T-helper 1 cell treated with Interleukin-12 subunit alpha and Interleukin-12 subunit beta and Interleukin-4 antibody, amounts not matched to agents 30 μg/mL and 1 μg/mL, for 36 hours (primary cell): ENCODE results near the gene BCL2L13.
"Not testable (repeated sequence)": the region's sequence is repeated elsewhere in the genome, so short reads cannot be mapped to it uniquely, and the experiment has no call there.

Source experiments
- H3K27ac Mint-ChIP-seq: one replicate; pipeline ENCODE4 v1.8.0; 2021; ENCODE audit warnings: mild to moderate bottlenecking, mixed read lengths
- H3K27me3 Mint-ChIP-seq: one replicate; pipeline ENCODE4 v1.8.0; 2021; ENCODE audit warnings: low read depth, mixed read lengths
- H3K36me3 Mint-ChIP-seq: one replicate; pipeline ENCODE4 v1.8.0; 2021; ENCODE audit warnings: low read depth, mixed read lengths
- H3K4me1 Mint-ChIP-seq: one replicate; pipeline ENCODE4 v1.8.0; 2021; ENCODE audit warnings: low read depth, mixed read lengths
- H3K4me3 Mint-ChIP-seq: one replicate; pipeline ENCODE4 v1.8.0; 2021; ENCODE audit warnings: mild to moderate bottlenecking, moderate library complexity, mixed read lengths
- H3K9me3 Mint-ChIP-seq: one replicate; pipeline ENCODE4 v1.8.0; 2021; ENCODE audit warnings: mixed read lengths

BCL2L13 gene

DNA sequence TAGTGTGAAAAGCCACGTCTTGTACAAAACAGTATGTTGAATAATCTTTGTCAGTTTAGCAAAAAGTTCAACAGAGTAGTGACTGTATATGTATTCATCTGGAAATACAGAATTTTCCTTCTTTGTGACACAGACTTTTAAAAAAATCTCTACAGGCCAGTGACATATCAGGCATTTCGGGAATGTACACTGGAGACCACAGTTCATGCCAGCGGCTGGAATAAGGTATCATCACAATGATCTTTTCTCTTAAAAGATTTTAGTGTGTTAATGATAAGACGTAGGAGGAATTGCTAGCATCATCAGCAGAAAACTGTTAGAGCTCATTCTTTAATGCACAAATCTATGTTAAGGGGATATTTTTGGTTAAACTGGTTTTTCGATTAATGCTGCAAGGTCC is 57.4 kb downstream of the BCL2L13 start:
- Mint-ChIP-seq H3K27ac (no peak overlapping the region), H3K4me3 (no peak overlapping the region), H3K36me3 (peaks cover 8% of the 10 kb centered on the region), H3K9me3 (no peaks in the 10 kb centered on the region), H3K4me1 (peaks cover 6% of the 10 kb centered on the region), H3K27me3 (no peaks in the 10 kb centered on the region)

DNA sequence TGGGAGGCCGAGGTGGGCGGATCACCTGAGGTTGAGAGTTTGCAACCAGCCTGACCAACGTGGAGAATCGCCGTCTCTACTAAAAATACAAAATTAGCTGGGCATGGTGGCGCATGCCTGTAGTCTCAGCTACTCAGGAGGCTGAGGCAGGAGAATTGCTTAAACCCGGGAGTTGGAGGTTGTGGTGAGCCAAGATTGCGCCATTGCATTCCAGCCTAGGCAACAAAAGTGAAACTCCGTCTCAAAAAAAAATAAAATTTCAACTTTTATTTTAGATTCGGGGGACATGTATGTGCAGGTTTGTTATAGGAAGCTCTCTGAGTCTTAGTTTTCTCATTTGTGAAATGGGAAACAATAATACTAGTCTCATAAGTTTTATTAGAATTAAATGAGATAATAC is 58.6 kb downstream of the BCL2L13 start:
- not testable (repeated sequence) for H3K9me3 Mint-ChIP-seq, H3K27me3 Mint-ChIP-seq, H3K27ac Mint-ChIP-seq, H3K4me1 Mint-ChIP-seq, H3K36me3 Mint-ChIP-seq, H3K4me3 Mint-ChIP-seq

GRCh38 chr22:17698276-17698675 is 59.7 kb downstream of the BCL2L13 start:
- H3K4me3 Mint-ChIP-seq, H3K27me3 Mint-ChIP-seq, H3K27ac Mint-ChIP-seq, H3K4me1 Mint-ChIP-seq, H3K9me3 Mint-ChIP-seq, H3K36me3 Mint-ChIP-seq: not testable (repeated sequence)

DNA sequence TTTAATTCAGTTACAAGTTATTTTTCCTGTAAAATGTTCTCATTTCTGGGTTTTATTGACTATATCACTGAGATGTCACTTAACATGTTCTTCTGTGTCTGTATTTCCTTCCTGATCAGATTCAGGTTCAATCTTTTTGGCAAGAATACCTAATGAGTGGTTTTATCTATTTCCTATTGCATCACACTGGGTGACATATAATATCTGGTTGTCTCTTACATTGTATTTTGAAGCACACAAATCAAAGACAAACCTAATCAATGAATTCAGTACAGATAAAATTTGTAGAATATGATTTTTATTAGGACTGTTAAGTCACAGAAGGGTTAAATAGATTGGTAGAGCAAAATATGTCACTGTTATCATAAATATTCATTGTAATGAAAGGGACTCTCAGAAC is 60.4 kb downstream of the BCL2L13 start:
- no peak overlapping the region for H3K27ac Mint-ChIP-seq
- peaks cover 5% of the 10 kb centered on the region for H3K36me3 Mint-ChIP-seq
- H3K4me1 Mint-ChIP-seq = peaks cover 6% of the 10 kb centered on the region
- no peak overlapping the region for H3K4me3 Mint-ChIP-seq
- no peaks in the 10 kb centered on the region for H3K9me3 Mint-ChIP-seq
- no peaks in the 10 kb centered on the region for H3K27me3 Mint-ChIP-seq

GRCh38 chr22:17699696-17700340 is 61.3 kb downstream of the BCL2L13 start:
- Mint-ChIP-seq H3K4me3 (no peak overlapping the region), H3K27ac (no peak overlapping the region), H3K36me3 (peaks cover 3% of the 10 kb centered on the region), H3K9me3 (no peaks in the 10 kb centered on the region), H3K4me1 (peaks cover 5% of the 10 kb centered on the region), H3K27me3 (no peaks in the 10 kb centered on the region)

DNA sequence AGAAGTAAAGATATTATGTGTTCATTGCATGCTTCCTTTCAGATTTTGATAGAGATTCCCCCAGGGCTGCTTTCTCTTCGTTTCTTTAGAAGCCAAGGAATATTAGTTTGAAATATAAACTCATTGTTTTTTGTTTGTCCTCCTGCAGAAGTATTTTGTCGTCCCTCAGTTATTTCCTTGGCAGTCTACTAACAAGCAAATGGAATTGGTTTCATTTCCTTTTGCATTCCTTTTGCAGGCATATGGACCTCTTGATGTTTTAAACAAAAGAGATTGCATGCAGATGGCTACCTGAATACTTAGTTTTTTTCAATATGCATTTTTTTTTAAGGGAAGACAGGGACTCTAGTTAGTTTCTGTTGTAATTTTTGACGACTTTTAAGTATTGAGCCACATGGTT is 62.2 kb downstream of the BCL2L13 start:
- Mint-ChIP-seq H3K36me3 (peaks cover 2% of the 10 kb centered on the region), H3K27ac (no peak overlapping the region), H3K4me1 (peaks cover 6% of the 10 kb centered on the region), H3K9me3 (no peaks in the 10 kb centered on the region), H3K4me3 (no peak overlapping the region), H3K27me3 (no peaks in the 10 kb centered on the region)

DNA sequence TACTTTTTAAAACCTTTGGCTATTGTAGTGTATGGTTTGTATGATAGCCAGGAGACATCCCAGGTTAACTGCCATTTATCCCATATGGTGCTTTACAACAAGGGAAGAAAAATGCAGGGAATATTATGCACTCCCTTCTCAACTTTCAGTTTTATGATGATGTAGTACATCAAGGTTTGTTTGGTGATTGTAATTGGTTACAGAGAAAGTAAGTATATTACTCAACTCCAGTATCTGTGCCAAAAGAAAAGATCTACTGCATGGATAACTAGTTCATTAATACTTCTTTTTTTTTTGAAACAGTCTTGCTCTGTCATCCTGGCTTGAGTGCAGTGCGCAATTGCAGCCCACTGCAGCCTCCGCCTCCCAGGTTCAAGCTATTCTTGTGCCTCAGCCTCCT is 65.3 kb downstream of the BCL2L13 start:
- Mint-ChIP-seq H3K27me3 (no peaks in the 10 kb centered on the region), H3K36me3 (peaks cover 6% of the 10 kb centered on the region), H3K4me3 (no peak overlapping the region), H3K27ac (no peak overlapping the region), H3K9me3 (no peaks in the 10 kb centered on the region), H3K4me1 (peaks cover 11% of the 10 kb centered on the region)

DNA sequence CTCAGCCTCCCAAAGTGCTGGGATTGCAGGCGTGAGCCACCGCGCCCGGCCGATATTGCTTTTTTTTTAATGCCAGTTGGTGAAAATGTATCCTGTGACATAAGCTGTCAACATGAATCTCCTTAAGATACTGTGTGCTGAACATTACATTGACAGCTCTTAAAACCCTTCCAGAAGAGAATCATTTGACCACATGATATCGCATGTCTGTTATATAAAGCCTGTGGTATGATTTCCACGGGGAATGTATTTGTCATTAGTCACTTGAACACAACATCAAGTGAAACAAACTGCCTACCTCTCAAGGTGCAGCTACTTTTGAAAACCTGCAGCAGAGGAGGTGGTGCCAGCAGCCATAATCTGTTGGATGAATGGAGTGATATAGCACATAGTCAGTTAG is 67.0 kb downstream of the BCL2L13 start:
- no peak overlapping the region for H3K27ac Mint-ChIP-seq
- H3K36me3 Mint-ChIP-seq = peaks cover 6% of the 10 kb centered on the region
- no peaks in the 10 kb centered on the region for H3K9me3 Mint-ChIP-seq
- H3K27me3 Mint-ChIP-seq = no peaks in the 10 kb centered on the region
- H3K4me3 Mint-ChIP-seq = no peak overlapping the region
- peaks cover 11% of the 10 kb centered on the region for H3K4me1 Mint-ChIP-seq

- Mint-ChIP-seq H3K4me3 (peak overlapping the region; percentile 74), H3K9me3 (no peaks in the 10 kb centered on the region), H3K4me1 (peaks cover 11% of the 10 kb centered on the region)
These were observed 67.7 kb downstream of the BCL2L13 start for GRCh38 chr22:17705951-17706900.

DNA sequence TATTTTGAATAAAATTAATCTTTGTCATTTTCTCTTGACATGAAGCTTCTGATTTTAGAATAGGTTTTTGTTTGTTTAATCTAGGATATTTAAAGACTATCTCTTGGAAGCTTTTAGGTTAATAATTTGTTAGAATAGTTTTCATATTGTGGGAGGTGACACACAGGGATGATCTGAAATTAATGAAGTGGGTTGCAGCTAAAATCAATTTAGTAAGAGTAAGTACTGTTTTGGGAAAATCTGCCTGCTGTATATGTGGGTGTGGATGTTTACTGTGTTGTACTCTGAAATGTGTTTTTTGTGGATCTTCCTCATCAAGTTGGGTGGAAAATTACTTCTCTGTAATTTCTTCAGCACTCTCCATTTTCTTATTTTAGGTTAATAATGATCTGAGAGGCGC is 68.4 kb downstream of the BCL2L13 start:
- H3K27me3 Mint-ChIP-seq = no peaks in the 10 kb centered on the region
- H3K4me3 Mint-ChIP-seq = no peak overlapping the region
- H3K4me1 Mint-ChIP-seq = peaks cover 13% of the 10 kb centered on the region
- H3K36me3 Mint-ChIP-seq = peaks cover 6% of the 10 kb centered on the region
- H3K9me3 Mint-ChIP-seq = no peaks in the 10 kb centered on the region
- no peak overlapping the region for H3K27ac Mint-ChIP-seq

More at GRCh38 chr22:17705951-17706900, 67.7 kb downstream of the BCL2L13 start:
- no peaks in the 10 kb centered on the region for H3K27me3 Mint-ChIP-seq
- H3K36me3 Mint-ChIP-seq = peaks cover 6% of the 10 kb centered on the region
- H3K27ac Mint-ChIP-seq = peak overlapping the region; percentile 81

DNA sequence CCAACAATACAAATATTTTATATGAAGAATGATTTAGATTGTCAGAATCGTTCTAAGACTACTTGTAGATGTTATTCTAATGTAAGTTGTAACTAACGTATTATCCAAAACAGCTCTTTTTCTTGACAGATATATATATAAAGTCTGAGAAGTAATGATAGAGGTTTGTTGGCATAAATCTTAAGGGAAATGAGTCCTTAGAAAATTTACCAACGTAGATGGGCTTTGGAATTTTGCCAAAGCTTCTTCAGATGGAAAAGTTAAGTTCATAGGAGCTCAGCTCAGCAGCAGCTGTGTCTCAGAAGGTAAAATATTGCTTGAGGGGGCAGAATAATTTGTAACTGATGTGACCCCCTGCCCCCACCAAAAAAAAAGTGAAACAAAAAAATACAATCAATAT is 69.0 kb downstream of the BCL2L13 start:
- Mint-ChIP-seq H3K4me1 (peaks cover 13% of the 10 kb centered on the region), H3K27me3 (no peaks in the 10 kb centered on the region), H3K36me3 (peaks cover 6% of the 10 kb centered on the region), H3K9me3 (no peaks in the 10 kb centered on the region), H3K27ac (no peak overlapping the region), H3K4me3 (no peak overlapping the region)

GRCh38 chr22:17710023-17710422 is 71.5 kb downstream of the BCL2L13 start:
- no peaks in the 10 kb centered on the region for H3K27me3 Mint-ChIP-seq
- H3K4me1 Mint-ChIP-seq = peaks cover 13% of the 10 kb centered on the region
- no peak overlapping the region for H3K4me3 Mint-ChIP-seq
- no peak overlapping the region for H3K27ac Mint-ChIP-seq
- peaks cover 6% of the 10 kb centered on the region for H3K36me3 Mint-ChIP-seq
- no peaks in the 10 kb centered on the region for H3K9me3 Mint-ChIP-seq

GRCh38 chr22:17712441-17712840 is 73.9 kb downstream of the BCL2L13 start:
- H3K4me3 Mint-ChIP-seq = no peak overlapping the region
- H3K36me3 Mint-ChIP-seq = no peaks in the 10 kb centered on the region
- peaks cover 4% of the 10 kb centered on the region for H3K4me1 Mint-ChIP-seq
- H3K27me3 Mint-ChIP-seq = no peaks in the 10 kb centered on the region
- H3K27ac Mint-ChIP-seq = no peak overlapping the region
- no peaks in the 10 kb centered on the region for H3K9me3 Mint-ChIP-seq

DNA sequence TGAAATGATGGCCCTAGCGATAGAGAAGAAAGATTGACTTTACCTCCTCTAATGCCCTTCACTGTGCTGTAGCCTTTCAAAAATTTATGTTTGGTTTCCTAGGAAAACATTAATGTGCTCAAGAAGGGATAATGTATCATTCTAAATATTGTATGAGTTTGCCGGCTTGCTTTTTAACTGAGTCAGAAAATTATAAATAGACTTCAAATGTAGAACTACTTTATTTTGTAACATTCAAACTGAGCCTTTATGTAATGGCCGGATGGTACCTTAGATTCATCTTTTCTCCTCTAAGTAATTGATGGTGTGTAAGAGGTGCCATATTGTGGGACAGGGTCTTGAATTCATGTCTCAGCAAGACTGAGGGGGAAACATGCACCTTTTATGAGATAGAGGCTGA is 78.0 kb downstream of the BCL2L13 start:
- Mint-ChIP-seq H3K27ac (no peak overlapping the region), H3K27me3 (no peaks in the 10 kb centered on the region), H3K36me3 (no peaks in the 10 kb centered on the region), H3K9me3 (no peaks in the 10 kb centered on the region), H3K4me3 (no peak overlapping the region), H3K4me1 (peaks cover 4% of the 10 kb centered on the region)

- H3K9me3 Mint-ChIP-seq = no peaks in the 10 kb centered on the region
- no peak overlapping the region for H3K27ac Mint-ChIP-seq
- H3K4me1 Mint-ChIP-seq = peaks cover 2% of the 10 kb centered on the region
- H3K4me3 Mint-ChIP-seq = no peak overlapping the region
- H3K27me3 Mint-ChIP-seq = no peaks in the 10 kb centered on the region
- H3K36me3 Mint-ChIP-seq = no peaks in the 10 kb centered on the region
These were observed 79.2 kb downstream of the BCL2L13 start for GRCh38 chr22:17717708-17718107.
